Kidney (tissue), 14 donors: Measurements from ENCODE around the gene SLC39A11. TPM values are rescaled to one million over a fixed set of nuclear protein-coding genes. Genes with fewer than 3 reads are reported as not detected.
A peak's percentile ranks its signal among the peaks of the same experiment; 100 is the strongest.

ENCODE experiments used
- DNase-seq, 5 donors: peaks; one replicate each; pipeline ENCODE4 v3.0.0-alpha.2; 2013 to 2020
- FAIRE-seq: peaks from 2 replicates; lab custom pipeline; 2012; peaks lifted over from hg19 to GRCh38; lab: Jason Lieb, UNC
- H3K27ac ChIP-seq, 2 donors: one replicate each; pipeline ENCODE4 v1.7.0; 2013; ENCODE audit warnings: low read depth in 2 of 2, low read length in 2 of 2, inconsistent platforms in 1 of 2
- H3K27me3 ChIP-seq: one replicate; pipeline ENCODE4 v1.7.1; 2013; ENCODE audit warnings: low read length, inconsistent platforms; ENCODE audit not compliant: control insufficient read depth, insufficient read depth
- H3K36me3 ChIP-seq, 3 donors: one replicate each; pipeline versions ENCODE4 v1.7.0 to v1.7.1; 2013; ENCODE audit warnings: low read length in 3 of 3, control low read depth in 1 of 3, inconsistent platforms in 1 of 3; ENCODE audit not compliant: insufficient read depth in 3 of 3, control insufficient read depth in 2 of 3
- H3K4me1 ChIP-seq, 3 donors: one replicate each; pipeline versions ENCODE4 v1.7.0 to v1.7.1; 2013; ENCODE audit warnings: low read length in 3 of 3, inconsistent platforms in 1 of 3, low read depth in 1 of 3; ENCODE audit not compliant: control insufficient read depth in 2 of 3, insufficient read depth in 2 of 3
- H3K4me3 ChIP-seq, 3 donors: one replicate each; pipeline versions ENCODE4 v1.7.0 to v1.8.1; 2013; ENCODE audit warnings: low read length in 3 of 3, control low read depth in 1 of 3, inconsistent platforms in 1 of 3
- H3K9ac ChIP-seq, 3 donors: one replicate each; pipeline versions ENCODE4 v1.7.0 to v1.7.1; 2013; ENCODE audit warnings: low read length in 3 of 3, control low read depth in 1 of 3, inconsistent platforms in 1 of 3
- H3K9me3 ChIP-seq, 3 donors: one replicate each; pipeline versions ENCODE4 v1.7.0 to v1.7.1; 2013; ENCODE audit warnings: low read length in 3 of 3, control low read depth in 1 of 3, inconsistent platforms in 1 of 3; ENCODE audit not compliant: control insufficient read depth in 2 of 3, insufficient read depth in 1 of 3
- CTCF ChIP-seq: IDR thresholded peaks from 3 replicates; pipeline ENCODE4 v1.5.1; 2012; ENCODE audit warnings: mild to moderate bottlenecking, moderate library complexity, borderline replicate concordance; ENCODE audit not compliant: insufficient read depth; ENCODE audit errors: extremely low read depth
- intact Hi-C: fragments of 100-400 bp; cut with DNase I; formaldehyde crosslinking; loops from one replicate; pipeline ENCODE4 v1.11.1; 2022
- polyA plus RNA-seq: library from polyadenylated mRNA; stranded (reverse); fragments of 350-450 nt; fragmentation: Illumina TruSeq; extraction: RNeasy Lipid Tissue Mini Kit (QIAGEN cat#74804); gene quantifications from one replicate; pipeline ENCODE4 v1.2.3, GENCODE V29; 2014; ENCODE audit warnings: low read depth, low replicate concordance; ENCODE audit not compliant: insufficient read depth
- total RNA-seq: library from RNA; stranded (reverse); fragmentation: NEBNext Ultra II Directional; extraction: Animal tissue kit (Norgen Biotek cat#: 25700); gene quantifications from one replicate; pipeline ENCODE4 v1.2.1, GENCODE V29; 2021
- donor health status: control.
- donor health status: control.
- donor health status: control.
- donor health status: control.
- donor health status: control.
- donor health status: DM: yes; HTN: yes; CAD: no.
- donor health status: Normal renal cell carcinoma (clear cell type).

SLC39A11 gene
- total and polyA plus RNA-seq, 2 donors from 2014 or later: 19.7 to 37.2 TPM

GRCh38 chr17:72603420-72604242 lies 488.9 kb downstream of the SLC39A11 start:
- peaks cover 0 to 11% (median 0%) of the 10 kb centered on the region in 3 donors for H3K9me3 ChIP-seq
- H3K4me3 ChIP-seq: no peak overlapping the region
- TF ChIP-seq CTCF: no peak
- H3K27me3 ChIP-seq: no peaks in the 10 kb centered on the region
- intact Hi-C loops: no loop called here
- H3K27ac ChIP-seq: no peak overlapping the region
- H3K4me1 ChIP-seq: no peaks in the 10 kb centered on the region
- no peak for FAIRE-seq
- H3K36me3 ChIP-seq: no peaks in the 10 kb centered on the region
- no peak for DNase-seq
- no peak overlapping the region for H3K9ac ChIP-seq

DNA sequence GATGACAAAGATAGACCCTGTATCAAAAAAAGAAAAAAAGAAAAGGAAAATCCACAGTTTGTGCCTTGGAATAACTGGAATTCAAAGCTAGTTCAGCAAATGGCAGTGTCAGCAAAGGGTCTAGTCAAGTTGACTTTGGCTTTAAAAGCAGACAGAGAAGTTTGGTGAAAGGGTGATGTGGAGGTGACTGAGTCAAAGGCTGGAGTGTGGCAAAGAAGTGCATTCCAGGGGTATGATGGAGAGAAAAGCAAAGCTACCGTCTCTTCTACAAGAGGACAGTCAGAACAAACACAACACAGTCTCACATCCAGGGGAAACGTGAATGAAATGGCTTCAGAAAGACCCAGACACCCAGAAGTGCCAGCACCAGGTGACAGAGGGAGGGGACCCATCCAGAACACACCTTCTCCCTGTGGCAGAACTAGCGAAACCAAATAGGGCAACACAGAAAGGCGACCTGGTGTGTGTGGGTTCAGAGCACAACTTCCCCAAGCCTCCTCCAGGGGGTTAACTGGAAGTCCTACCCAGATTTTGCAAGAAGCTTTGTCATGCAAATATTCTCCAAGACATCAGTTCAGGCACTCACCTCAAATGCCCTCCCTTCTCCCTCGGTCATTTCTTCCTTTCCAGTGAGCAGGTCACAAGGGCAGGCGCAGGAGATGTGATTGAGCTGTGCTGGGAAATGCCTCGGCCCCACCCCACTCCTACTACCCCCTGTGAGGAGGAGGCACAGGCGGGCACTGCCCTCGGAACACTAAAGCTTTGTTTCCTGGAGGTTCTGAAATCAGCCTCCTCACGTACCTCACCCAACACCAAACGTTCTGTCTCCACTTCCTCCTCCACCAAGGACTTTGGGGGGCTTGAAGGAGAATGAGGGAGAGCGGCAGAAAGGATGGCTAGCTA lies 489.7 kb downstream of the SLC39A11 start:
- Histone ChIP-seq H3K4me1 (no peaks in the 10 kb centered on the region), H3K27ac (no peak overlapping the region), H3K4me3 (no peak overlapping the region), H3K9me3 (peaks cover 0 to 8% (median 0%) of the 10 kb centered on the region in 3 donors), H3K9ac (no peak overlapping the region), H3K27me3 (no peaks in the 10 kb centered on the region), H3K36me3 (no peaks in the 10 kb centered on the region)
- no peak for FAIRE-seq
- DNase-seq: peak in 2 of 5 donors; percentile 64 to 94
- TF ChIP-seq CTCF: no peak
- intact Hi-C loops: no loop called here

GRCh38 chr17:72600934-72601333 lies 491.6 kb downstream of the SLC39A11 start:
- Histone ChIP-seq H3K9ac (no peak overlapping the region), H3K27ac (no peak overlapping the region), H3K4me1 (no peaks in the 10 kb centered on the region), H3K4me3 (no peak overlapping the region), H3K27me3 (no peaks in the 10 kb centered on the region), H3K36me3 (no peaks in the 10 kb centered on the region), H3K9me3 (no peaks in the 10 kb centered on the region)
- intact Hi-C loops: no loop called here
- FAIRE-seq (no peak), DNase-seq (no peak)
- no peak for TF ChIP-seq CTCF
